ENCODE results near the gene SCAI. TPM values are rescaled to one million over a fixed set of nuclear protein-coding genes. Genes with fewer than 3 reads are reported as not detected.

The SCAI gene
- polyA plus RNA-seq, 2 of the 4 experiments (the other 2 are of a cell fraction) = 2.1 to 5.0 TPM

- TF ChIP-seq MAFK (IDR thresholded peaks at IDR 0.05; ENCODE audit: partially characterized antibody) (no peak), NPAS2 (CRISPR knock-in tag; IDR thresholded peaks at IDR 0.05; ENCODE audit: borderline replicate concordance) (no peak), TP53 (CRISPR knock-in tag; IDR thresholded peaks at IDR 0.05) (no peak), RCOR1 (IDR thresholded peaks at IDR 0.05; ENCODE audit: low read depth, low read length) (no peak), PHF8 (IDR thresholded peaks at IDR 0.05; ENCODE audit: borderline replicate concordance, low read depth) (no peak), PBX3 (IDR thresholded peaks at IDR 0.05) (no peak), BHLHE40 (IDR thresholded peaks at IDR 0.05; ENCODE audit: low read depth, low read length) (no peak), JUN (IDR thresholded peaks at IDR 0.05) (no peak), MAX (IDR thresholded peaks at IDR 0.05) (no peak)
These were observed 33.3 kb upstream of the SCAI start (continued) for GRCh38 chr9:125176636-125177035.

GRCh38 chr9:125172031-125172755, 28.9 kb upstream of the SCAI start:
- no peak for ATAC-seq
- FAIRE-seq = no peak
- 82% methylated on average over 6 of the region's 6 CpGs for WGBS (ENCODE audit: missing lambda C conversion rate)
- no peaks in the 10 kb centered on the region for H3K9me3 ChIP-seq
- no peak for DNase-seq (ENCODE audit: low read depth in 1 of 2, low spot score in 1 of 2)
- ChIA-PET POLR2A (no interaction called here), CTCF (no interaction called here)
- no peak overlapping the region for H3K4me3 ChIP-seq
- no peak overlapping the region for H3K27ac ChIP-seq
- H3K4me1 ChIP-seq = peaks cover 6% of the 10 kb centered on the region; the same call in 2 of the 3 replicates
- H3K4me2 ChIP-seq = no peak overlapping the region
- TF ChIP-seq PHF8 (IDR thresholded peaks at IDR 0.05; ENCODE audit: borderline replicate concordance, low read depth) (no peak), BCL3 (IDR thresholded peaks at IDR 0.05) (no peak), EHMT2 (IDR thresholded peaks at IDR 0.05; ENCODE audit: low read depth) (no peak), KDM1A (IDR thresholded peaks at IDR 0.05; ENCODE audit: low read depth) (no peak), CEBPB (IDR thresholded peaks at IDR 0.05) (no peak), TFCP2L1 (CRISPR knock-in tag; IDR thresholded peaks at IDR 0.05) (no peak), JUNB (IDR thresholded peaks at IDR 0.05) (no peak), NR3C1 (IDR thresholded peaks at IDR 0.05) (no peak), REST (IDR thresholded peaks at IDR 0.05) (no peak), MAZ (IDR thresholded peaks at IDR 0.05; ENCODE audit: borderline replicate concordance, low read depth, low read length) (no peak), E2F6 (IDR thresholded peaks at IDR 0.05; ENCODE audit: borderline replicate concordance, low read depth) (no peak), CTCF (IDR thresholded peaks at IDR 0.05) (no peak), PBX3 (IDR thresholded peaks at IDR 0.05) (no peak), RAD21 (conservative IDR thresholded peaks at IDR 0.05 in 1 of 2, IDR thresholded peaks at IDR 0.05 in 1 of 2) (no peak), ZNF302 (CRISPR knock-in tag; IDR thresholded peaks at IDR 0.05) (no peak), BHLHE40 (IDR thresholded peaks at IDR 0.05; ENCODE audit: low read depth, low read length) (no peak), EP300 (IDR thresholded peaks at IDR 0.05) (no peak), HOXB13 (CRISPR knock-in tag; IDR thresholded peaks at IDR 0.05; ENCODE audit: low read depth) (no peak)
